Renal cortex interstitium (tissue), 11 donors: ENCODE results near the gene RPS3. TPM values are rescaled to one million over a fixed set of nuclear protein-coding genes. Genes with fewer than 3 reads are reported as not detected.
"Not testable (repeated sequence)": the region's sequence is repeated elsewhere in the genome, so short reads cannot be mapped to it uniquely, and the experiment has no call there.

Experiments used
- DNase-seq, 11 donors: peaks; one replicate each; pipeline ENCODE4 v3.0.0-alpha.2; 2013; ENCODE audit warnings: low read depth in 9 of 11, low spot score in 4 of 11; ENCODE audit errors: extremely low read depth in 1 of 11
- polyA plus RNA-seq, 3 donors: library from polyadenylated mRNA; unstranded; fragments of 120-200 nt; gene quantifications; one replicate each; pipeline ENCODE4 v1.2.1, GENCODE V29; 2013; ENCODE audit not compliant: insufficient read length in 3 of 3

The RPS3 gene
- polyA plus RNA-seq, 3 donors = 2,435 to 2,872 (median 2,684) TPM

GRCh38 chr11:75394085-75394840 is 5.1 kb upstream of the RPS3 start:
- DNase-seq = no peak

GRCh38 chr11:75398906-75399305 is 412 bp upstream of the RPS3 start:
- DNase-seq = no peak

- DNase-seq = no peak
These were observed 988 bp downstream of the RPS3 start for GRCh38 chr11:75400146-75400865.

- no peak for DNase-seq
These were observed 2.9 kb downstream of the RPS3 start for GRCh38 chr11:75402002-75402773.

GRCh38 chr11:75403037-75403436 is 3.7 kb downstream of the RPS3 start:
- no peak for DNase-seq

- DNase-seq = no peak
These were observed 4.8 kb downstream of the RPS3 start for GRCh38 chr11:75403983-75404658.

GRCh38 chr11:75406338-75406777 is 7.0 kb downstream of the RPS3 start:
- DNase-seq = no peak

GRCh38 chr11:75408957-75409219 is 9.6 kb downstream of the RPS3 start:
- no peak for DNase-seq

GRCh38 chr11:75409971-75410370 is 10.7 kb downstream of the RPS3 start:
- DNase-seq = not testable (repeated sequence)

- DNase-seq = not testable (repeated sequence)
These were observed 13.8 kb downstream of the RPS3 start for GRCh38 chr11:75413146-75413545.

- no peak for DNase-seq
These were observed 14.5 kb downstream of the RPS3 start for GRCh38 chr11:75413864-75414263.

GRCh38 chr11:75420224-75421034 is 21.1 kb downstream of the RPS3 start:
- DNase-seq = no peak

GRCh38 chr11:75421035-75421602 is 21.8 kb downstream of the RPS3 start:
- no peak for DNase-seq

- no peak for DNase-seq
These were observed 22.6 kb downstream of the RPS3 start for GRCh38 chr11:75421902-75422247.

GRCh38 chr11:75422248-75423231 is 23.2 kb downstream of the RPS3 start:
- DNase-seq = no peak

- no peak for DNase-seq
These were observed 24.4 kb downstream of the RPS3 start for GRCh38 chr11:75423721-75424120.

GRCh38 chr11:75424396-75424795 is 25.1 kb downstream of the RPS3 start:
- DNase-seq = no peak
